HG02798 (cell line): Measurements from ENCODE around the gene SP6.

ENCODE experiments used
- ATAC-seq: cut with Tn5 transposase; IDR thresholded peaks from one replicate; pipeline ENCODE4 v1.9.1; 2021; ENCODE audit warnings: mild to moderate bottlenecking; ENCODE audit not compliant: unreplicated experiment, poor library complexity

The SP6 gene

GRCh38 chr17:47857551-47858455, 6.8 kb upstream of the SP6 start:
- no peak for ATAC-seq

- no peak for ATAC-seq
Observed at GRCh38 chr17:47856830-47857229, 5.9 kb upstream of the SP6 start.

DNA sequence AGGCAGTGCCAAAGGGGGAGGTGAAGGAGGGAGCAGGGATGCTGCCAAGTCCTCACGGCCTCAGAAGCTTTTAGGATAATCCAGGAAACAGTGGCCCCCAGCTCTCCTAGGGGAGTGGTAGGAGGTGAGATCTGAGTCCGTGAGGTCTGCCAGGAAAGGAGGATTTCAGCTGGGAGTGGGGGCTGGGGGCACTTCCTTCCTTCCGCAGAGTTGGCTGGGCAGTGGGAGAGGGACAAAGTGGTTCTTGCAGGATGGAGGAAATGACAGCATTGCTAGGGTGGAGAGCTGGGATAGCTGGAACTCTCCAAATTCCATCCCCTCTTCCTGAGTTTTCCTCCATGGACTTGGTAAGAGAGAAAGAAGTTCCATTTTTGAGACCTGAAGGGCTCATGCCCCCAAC, 4.8 kb upstream of the SP6 start:
- no peak for ATAC-seq

DNA sequence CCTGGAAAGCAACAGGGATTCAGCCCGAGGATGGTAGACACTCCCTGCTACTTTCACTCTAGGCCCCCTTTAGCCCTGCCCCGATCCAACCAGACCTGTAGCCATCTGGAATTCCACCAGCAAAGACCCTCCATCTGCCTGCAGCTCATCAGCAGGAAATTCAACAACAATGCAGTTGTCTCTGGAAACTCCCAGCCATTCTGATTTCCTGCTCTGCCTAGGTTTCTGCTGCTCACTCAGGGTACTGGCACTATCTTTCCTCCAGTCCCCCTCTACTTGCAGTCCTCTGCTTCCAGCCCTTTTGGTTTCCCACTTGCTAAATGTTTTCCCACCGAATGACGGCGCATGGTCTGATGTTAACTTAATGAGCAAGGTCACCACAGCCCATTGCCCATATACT, 2.7 kb upstream of the SP6 start:
- no peak for ATAC-seq

GRCh38 chr17:47852113-47852949, 1.4 kb upstream of the SP6 start:
- no peak for ATAC-seq

GRCh38 chr17:47851764-47852112, 775 bp upstream of the SP6 start:
- ATAC-seq = no peak

GRCh38 chr17:47850373-47850691, 631 bp downstream of the SP6 start:
- ATAC-seq = no peak

DNA sequence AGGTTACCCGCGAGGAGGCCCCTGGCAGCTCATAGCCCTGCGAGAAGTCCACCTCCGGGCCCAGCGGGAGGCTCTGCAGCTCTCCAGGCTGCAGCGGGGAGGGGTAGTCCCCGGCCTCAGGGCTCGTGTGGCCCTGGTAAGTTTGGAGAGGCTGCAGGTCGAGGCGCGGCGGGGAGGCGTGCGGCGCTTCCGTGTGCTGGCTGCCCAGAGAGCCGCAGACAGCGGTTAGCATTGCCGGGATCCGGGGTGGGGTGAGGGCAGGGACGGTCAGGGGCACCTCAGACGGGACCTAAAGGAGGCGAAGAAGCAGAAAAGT, 2.8 kb downstream of the SP6 start:
- no peak for ATAC-seq

DNA sequence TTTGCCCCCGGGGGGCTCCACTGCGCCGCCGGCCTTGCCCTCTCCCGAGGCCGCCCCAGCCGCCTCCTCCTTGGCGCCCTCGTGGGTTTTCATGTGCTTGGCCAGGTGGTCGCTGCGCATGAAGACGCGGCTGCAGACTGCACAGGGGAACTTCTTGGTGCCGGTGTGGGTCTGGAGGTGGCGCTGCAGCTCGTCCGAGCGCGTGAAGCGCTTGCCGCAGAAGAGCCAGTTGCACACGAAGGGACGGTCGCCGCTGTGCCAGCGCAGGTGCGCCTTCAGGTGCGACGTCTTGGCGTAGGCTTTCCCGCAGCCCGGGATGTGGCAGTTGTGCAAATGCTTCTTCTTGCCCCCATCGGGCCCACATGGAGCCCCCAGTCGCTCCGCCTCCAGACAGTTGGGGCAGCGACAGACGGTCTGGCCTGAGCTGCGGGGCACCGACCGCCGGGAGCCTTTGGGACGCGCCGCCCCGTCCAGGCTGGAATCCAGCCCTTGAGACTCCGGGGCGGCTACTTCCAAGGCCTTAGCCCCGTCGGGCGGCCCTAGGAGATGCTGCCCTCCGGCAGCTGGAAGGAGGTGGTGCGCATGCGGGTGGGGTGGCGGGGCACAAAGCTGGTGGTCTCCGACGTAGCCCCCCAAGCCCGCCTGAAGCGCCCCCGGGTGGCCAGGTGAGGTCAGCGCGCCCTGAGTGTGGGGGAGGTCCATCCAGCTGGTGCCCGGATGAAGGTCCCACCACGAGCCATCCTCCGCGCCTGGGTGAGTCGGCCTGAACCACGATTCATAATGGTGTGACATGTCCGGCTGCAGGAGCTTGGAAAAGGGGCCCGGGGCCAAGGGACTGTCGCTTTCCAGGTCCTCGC, 3.4 kb downstream of the SP6 start:
- ATAC-seq = no peak

DNA sequence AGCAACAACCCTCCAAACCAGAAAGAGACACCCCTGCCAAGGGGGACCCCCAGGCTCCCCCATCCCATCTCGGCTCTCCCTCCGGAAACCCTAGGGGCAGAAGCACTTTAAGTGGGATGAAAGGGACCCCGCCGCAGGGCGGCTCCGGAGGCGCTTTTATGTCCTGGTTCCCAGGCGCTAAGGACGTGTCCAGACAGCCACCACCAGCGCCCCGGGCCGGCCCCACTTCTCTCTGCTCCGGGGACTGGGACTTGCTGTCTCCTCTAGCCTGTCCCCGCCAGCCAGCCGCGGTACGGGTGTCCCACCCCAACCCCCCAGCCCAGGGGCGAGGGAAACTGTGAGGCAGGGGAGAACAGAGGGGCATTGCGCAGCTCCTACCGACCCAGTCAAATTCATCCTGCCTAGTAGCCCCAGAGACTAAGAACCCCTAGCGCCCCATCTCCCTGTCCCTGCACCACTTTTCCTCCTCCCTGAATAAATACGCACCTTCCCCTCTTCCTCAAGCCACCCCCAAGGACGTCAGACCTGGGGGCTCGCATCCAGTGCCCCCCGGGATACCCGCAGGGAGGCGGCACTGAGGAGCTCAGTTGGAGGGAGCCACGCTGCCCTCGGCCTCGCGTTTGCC, 4.1 kb downstream of the SP6 start:
- ATAC-seq = no peak

DNA sequence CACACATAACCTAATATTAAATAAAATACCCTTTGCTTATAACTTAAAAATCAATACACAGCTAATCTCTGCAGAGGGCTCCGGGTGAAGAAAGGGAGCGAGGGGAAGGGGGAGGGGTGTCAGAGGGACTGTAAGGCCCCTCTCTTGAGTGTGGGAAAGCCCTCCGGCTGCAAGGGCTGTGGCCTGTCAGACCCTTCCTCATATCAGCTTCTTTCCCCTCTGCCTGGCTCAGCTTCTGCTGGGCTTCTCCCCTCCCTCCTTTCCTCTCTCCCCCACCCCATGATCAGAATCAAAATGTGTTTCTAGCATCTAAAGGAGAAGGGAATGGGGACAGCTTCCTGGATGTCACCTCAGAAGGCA, 5.3 kb downstream of the SP6 start:
- no peak for ATAC-seq

- no peak for ATAC-seq
Observed at GRCh38 chr17:47844814-47845715, 5.9 kb downstream of the SP6 start.

GRCh38 chr17:47844227-47844626, 6.7 kb downstream of the SP6 start:
- ATAC-seq = no peak

GRCh38 chr17:47843391-47843730, 7.6 kb downstream of the SP6 start:
- ATAC-seq = no peak

DNA sequence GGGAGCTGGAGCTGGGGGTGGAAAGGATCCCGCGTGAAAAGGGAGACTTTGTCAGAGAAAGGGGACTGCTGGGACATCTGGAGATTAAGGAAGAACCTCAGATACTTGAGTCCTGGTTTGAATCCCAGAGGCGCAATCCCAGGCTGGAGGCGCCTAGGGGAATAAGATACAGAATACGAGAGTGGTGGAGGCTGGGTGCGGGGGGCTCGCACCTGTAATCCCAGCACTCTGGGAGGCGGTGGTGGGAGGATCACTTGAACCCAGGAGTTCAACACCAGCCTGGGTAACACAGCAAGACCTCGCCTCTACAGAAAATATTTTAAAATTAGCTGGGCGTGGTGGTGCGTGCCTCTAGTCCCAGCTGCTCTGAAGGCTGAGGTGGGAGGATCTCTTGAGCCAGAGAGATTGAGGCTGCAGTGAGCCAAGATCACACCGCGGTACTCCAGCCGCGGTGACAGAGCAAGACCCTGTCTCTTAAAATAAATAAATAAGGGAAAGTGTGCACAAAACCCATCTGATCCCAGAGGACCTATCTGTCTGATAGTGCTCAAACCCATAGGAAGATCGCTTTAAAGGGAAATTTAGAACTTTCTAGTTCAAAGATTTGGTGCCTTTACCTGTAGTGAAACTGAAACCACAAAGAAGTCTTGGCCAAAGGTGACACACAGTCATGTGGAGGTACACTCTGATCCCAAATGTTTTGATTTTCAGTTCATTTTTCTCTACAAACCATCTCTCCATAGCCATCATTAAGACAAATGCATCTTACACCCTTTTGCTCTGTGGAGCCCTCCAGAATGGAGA, 9.3 kb downstream of the SP6 start:
- no peak for ATAC-seq

GRCh38 chr17:47840742-47841487, 10.0 kb downstream of the SP6 start, which contains the start of gene SCRN2:
Gene SCRN2 (minus strand): TSS chr17:47841273. CDS start chr17:47840843, 430 bp downstream.
- peak; percentile 92 for ATAC-seq

DNA sequence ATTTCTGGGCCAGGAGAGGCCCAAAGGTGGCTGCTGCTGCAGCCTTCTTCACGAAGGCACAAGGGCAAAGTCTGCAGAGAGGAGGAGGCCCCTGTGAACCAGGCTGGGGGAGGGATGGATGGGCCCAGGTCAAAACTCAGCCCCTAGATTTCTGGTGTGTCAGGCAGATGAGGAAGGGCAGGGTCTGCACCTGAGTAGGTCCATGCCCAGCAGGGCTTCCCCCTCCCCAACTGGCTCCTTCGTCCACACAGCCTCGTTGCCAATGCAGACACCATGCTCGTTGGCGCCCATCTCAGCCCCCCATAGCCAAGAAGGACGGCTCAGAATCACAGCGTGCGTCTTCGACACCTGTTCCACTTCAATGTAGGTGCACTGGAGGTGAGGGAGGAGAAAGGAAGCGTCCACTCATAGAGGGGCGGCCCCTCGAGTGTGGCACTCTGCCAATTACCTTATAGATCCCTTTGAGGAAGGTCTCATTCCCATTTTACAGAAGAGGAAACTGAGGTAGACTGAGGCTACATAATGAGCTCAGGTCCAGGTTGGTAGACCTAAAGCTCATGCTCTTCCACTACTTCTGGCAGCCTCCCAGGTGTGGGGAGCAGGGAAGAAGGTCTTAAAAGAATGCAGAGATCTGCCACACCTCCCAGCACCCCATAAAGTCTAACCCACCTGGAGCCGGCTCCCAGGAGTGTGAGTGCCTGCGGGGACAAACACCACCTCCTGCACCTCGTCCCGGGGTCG, 10.8 kb downstream of the SP6 start:
- no peak for ATAC-seq
